ENCODE measurements around the gene CPNE7. TPM values are rescaled to one million over a fixed set of nuclear protein-coding genes. Genes with fewer than 3 reads are reported as not detected.

CPNE7 gene
- total and polyA plus RNA-seq, 7 donors: 0.41 to 3.3 (median 0.71) TPM; not detected in 4

DNA sequence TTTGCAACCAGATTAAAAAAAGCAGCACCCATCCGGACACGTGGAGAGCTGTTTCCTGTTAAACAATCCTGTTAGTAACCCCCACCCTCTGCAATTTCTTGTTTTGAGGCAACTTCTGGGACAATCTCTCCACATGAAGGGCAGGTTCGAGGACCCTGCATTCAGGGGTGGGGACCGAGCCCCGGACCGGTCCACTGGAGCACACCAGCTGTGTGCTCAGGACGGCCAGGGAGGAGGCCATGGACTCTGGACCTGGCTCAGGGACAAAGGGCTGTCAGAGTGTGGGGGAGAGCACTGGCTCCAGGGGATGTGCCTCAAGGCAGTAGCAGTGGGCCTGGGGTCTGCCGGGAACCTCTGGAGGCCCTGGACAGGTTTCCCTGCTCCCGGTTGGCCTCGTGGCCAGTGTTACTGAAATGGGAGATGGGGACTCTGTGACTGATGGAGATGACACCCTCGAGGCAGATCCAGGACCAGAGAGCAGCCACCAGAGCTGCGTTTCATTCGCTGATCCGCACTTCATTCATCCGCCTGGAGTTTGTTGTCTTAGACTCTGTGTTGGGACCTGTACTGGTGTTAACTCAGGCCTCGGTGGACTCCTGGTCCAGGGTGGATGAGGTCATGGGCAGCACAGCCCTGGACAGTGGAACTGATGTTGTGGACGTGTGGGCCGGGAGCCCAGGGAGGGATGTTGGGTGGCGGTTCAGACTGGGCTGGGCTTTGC is 2.9 kb upstream of the CPNE7 start:
- intact Hi-C loops (cut with DNase I): no loop called here

DNA sequence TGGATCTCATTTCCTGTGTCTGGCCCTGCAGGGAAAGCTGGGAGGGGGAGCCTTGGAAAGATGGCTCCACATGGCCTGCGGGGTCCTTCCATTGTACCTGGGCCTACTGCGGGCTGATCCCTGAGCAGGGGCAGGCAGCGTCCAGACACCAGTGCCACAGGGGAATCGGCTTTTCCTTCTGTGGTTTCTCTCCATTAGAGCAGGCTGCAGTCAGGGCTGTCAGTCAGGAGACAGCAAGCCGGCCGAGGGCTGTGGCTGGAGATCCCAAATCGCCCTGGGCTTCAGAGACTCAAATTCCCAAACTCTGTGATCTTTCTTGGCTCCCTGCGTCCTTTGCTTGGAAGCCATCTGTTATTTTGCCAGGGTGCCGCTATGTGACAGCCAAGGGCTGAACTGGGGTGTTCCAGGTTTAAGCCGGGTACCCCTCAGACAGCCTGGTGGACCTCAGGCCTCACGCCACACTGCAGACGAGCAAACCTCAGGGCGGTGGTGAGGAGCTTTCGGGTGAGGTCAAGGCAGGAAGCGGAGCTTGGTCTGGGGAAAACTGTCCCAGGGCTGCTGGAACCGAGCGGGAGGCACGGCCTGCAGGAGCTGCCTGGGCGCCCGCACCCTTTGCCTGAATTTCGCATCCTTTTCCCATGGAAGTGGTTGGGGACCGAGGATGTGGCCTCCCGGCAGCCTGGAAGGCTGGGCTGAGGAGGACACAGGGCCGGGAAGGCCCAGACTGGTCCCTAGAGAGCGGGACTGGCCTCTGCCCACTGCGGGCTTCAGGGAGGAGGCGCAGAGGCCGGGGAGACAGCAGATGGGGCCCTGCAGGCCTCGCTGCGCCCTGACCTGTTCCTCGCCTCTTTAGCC is 1.5 kb upstream of the CPNE7 start:
- WGBS, 2 donors: 70 to 84% methylated on average over 31 of the region's 31 CpGs
- no peaks in the 10 kb centered on the region for H3K9me3 ChIP-seq
- H3K36me3 ChIP-seq: no peaks in the 10 kb centered on the region
- TF ChIP-seq POLR2AphosphoS5 (IDR thresholded peaks at IDR 0.05): no peak
- TF ChIP-seq EP300 (IDR thresholded peaks at IDR 0.05): no peak
- TF ChIP-seq POLR2A (IDR thresholded peaks at IDR 0.05): no peak
- TF ChIP-seq, protein P1, sequence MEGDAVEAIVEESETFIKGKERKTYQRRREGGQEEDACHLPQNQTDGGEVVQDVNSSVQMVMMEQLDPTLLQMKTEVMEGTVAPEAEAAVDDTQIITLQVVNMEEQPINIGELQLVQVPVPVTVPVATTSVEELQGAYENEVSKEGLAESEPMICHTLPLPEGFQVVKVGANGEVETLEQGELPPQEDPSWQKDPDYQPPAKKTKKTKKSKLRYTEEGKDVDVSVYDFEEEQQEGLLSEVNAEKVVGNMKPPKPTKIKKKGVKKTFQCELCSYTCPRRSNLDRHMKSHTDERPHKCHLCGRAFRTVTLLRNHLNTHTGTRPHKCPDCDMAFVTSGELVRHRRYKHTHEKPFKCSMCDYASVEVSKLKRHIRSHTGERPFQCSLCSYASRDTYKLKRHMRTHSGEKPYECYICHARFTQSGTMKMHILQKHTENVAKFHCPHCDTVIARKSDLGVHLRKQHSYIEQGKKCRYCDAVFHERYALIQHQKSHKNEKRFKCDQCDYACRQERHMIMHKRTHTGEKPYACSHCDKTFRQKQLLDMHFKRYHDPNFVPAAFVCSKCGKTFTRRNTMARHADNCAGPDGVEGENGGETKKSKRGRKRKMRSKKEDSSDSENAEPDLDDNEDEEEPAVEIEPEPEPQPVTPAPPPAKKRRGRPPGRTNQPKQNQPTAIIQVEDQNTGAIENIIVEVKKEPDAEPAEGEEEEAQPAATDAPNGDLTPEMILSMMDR (IDR thresholded peaks at IDR 0.05): no peak
- H3K27ac ChIP-seq: no peak overlapping the region
- H3K27me3 ChIP-seq: peaks cover 30 to 80% (median 61%) of the 10 kb centered on the region in 3 donors
- intact Hi-C loops (cut with DNase I): no loop called here
- H3K4me1 ChIP-seq: peaks cover 5 to 26% (median 20%) of the 10 kb centered on the region in 4 donors
- peak overlapping the region in 1 of 4 donors; percentile 28 for H3K4me3 ChIP-seq
- DNase-seq: no peak

More for the DNA sequence above, 2.9 kb upstream of the CPNE7 start:
- Histone ChIP-seq H3K9me3 (no peaks in the 10 kb centered on the region), H3K27ac (no peak overlapping the region), H3K4me1 (peaks cover 5 to 26% (median 20%) of the 10 kb centered on the region in 4 donors), H3K4me3 (no peak overlapping the region), H3K36me3 (no peaks in the 10 kb centered on the region), H3K27me3 (peaks cover 30 to 88% (median 61%) of the 10 kb centered on the region in 3 donors)
- no peak for DNase-seq
- 56 to 67% methylated on average over 19 of the region's 19 CpGs for WGBS, 2 donors
- TF ChIP-seq POLR2AphosphoS5 (IDR thresholded peaks at IDR 0.05) (no peak), POLR2A (IDR thresholded peaks at IDR 0.05) (no peak), EP300 (IDR thresholded peaks at IDR 0.05) (no peak)
- TF ChIP-seq, protein P1 (IDR thresholded peaks at IDR 0.05): no peak

DNA sequence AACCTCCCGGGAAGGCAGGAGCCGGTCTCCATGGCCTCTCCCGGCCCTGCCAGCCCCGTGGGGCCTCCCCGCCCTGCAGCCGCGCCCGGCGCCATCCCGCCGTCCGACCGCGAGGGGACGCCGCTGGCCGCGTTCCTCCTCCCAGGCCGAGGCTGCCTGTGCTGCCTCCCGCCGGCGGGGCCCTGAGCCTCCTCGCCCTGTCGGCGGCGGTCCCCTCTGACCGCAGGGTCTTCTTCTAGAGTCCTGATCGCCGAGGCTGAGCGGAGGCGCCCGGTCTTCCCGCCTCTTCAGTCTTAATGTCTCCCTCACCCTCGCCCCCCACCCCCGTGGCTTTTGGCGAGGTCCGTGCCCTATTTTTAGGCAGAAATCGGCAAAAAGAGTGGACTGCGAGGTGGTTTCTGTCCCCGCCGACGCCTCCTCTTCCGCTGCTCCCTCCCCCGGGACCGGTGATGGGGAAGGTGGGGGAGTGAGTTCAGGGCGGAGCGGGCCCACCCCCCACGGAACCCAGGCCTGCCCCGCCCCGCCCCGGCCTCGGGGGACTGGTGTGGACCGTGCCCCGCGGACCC is 794 bp upstream of the CPNE7 start:
- no peak overlapping the region for H3K27ac ChIP-seq

More for the DNA sequence above, 794 bp upstream of the CPNE7 start:
- Histone ChIP-seq H3K4me3 (peak overlapping the region in 3 of 4 donors; percentile 7 to 28 (median 26)), H3K27me3 (peaks cover 30 to 72% (median 54%) of the 10 kb centered on the region in 3 donors), H3K4me1 (peaks cover 5 to 26% (median 20%) of the 10 kb centered on the region in 4 donors), H3K36me3 (no peaks in the 10 kb centered on the region), H3K9me3 (no peaks in the 10 kb centered on the region)
- no peak for DNase-seq
- TF ChIP-seq, protein P1 (IDR thresholded peaks at IDR 0.05): peak in 2 of 4 experiments; percentile 17 to 41
- TF ChIP-seq EP300 (IDR thresholded peaks at IDR 0.05): no peak
- 3 to 4% methylated on average over 55 of the region's 55 CpGs for WGBS, 2 donors
- intact Hi-C loops (cut with DNase I): no loop called here
